B cell (primary cell): ENCODE results near the gene LDB3. TPM values are rescaled to one million over a fixed set of nuclear protein-coding genes. Genes with fewer than 3 reads are reported as not detected.
"Not testable (repeated sequence)": the region's sequence is repeated elsewhere in the genome, so short reads cannot be mapped to it uniquely, and the experiment has no call there.

ENCODE experiments used
- ATAC-seq: fragments of 200-7000 bp; cut with Tn5 transposase; one replicate; pipeline ENCODE4 v1.10.0; 2021; ENCODE audit warnings: low read depth, mild to moderate bottlenecking, moderate number of reproducible peaks, moderate library complexity
- CTCF ChIA-PET: fragments of 350-600 bp; sonication (Branson Sonifier 250); formaldehyde crosslinking; loops from one replicate; lab custom pipeline; 2021; ENCODE audit warnings: antibody characterized with exemption, inconsistent platforms; lab: Charles Lee
- POLR2A ChIA-PET: fragments of 350-600 bp; sonication (Branson Sonifier 250); formaldehyde crosslinking; loops from one replicate; lab custom pipeline; 2021; ENCODE audit warnings: antibody characterized with exemption; lab: Charles Lee
- DNase-seq: peaks from one replicate; pipeline ENCODE4 v3.0.0; 2013
- H2AFZ ChIP-seq: 2 replicates; pipeline ENCODE4 v1.6.1; 2012; ENCODE audit warnings: mild to moderate bottlenecking, low read depth, low read length; ENCODE audit not compliant: insufficient read depth, poor library complexity, severe bottlenecking
- H3K27ac ChIP-seq, 2 donors: 1 replicate in 1 of 2; 2 replicates in 1 of 2; pipeline ENCODE4 v1.5.1; 2012 to 2013; ENCODE audit warnings: low read length in 2 of 2, mild to moderate bottlenecking in 2 of 2, moderate library complexity in 1 of 2
- H3K27me3 ChIP-seq, 4 experiments: fragments of 200-600 bp in 1 of 4; sonication (generic) in 1 of 4; replicated peaks in 1 of 4; 1 replicate in 2 of 4; 2 replicates in 2 of 4; pipeline versions ENCODE4 v1.6.1 to v1.7.0; 2013 to 2016; ENCODE audit warnings: low read length in 3 of 4, mild to moderate bottlenecking in 2 of 4, mixed read lengths in 1 of 4, moderate library complexity in 1 of 4; ENCODE audit not compliant: insufficient read depth in 4 of 4, control insufficient read depth in 3 of 4; ENCODE audit errors: control extremely low read depth in 1 of 4
- H3K36me3 ChIP-seq, 2 experiments: replicated peaks in 1 of 2; 1 replicate in 1 of 2; 2 replicates in 1 of 2; pipeline versions ENCODE4 v1.6.1 to v1.7.1; 2013; ENCODE audit warnings: low read length in 1 of 2; ENCODE audit not compliant: insufficient read depth in 2 of 2, control insufficient read depth in 1 of 2; ENCODE audit errors: control extremely low read depth in 1 of 2, extremely low read depth in 1 of 2
- H3K4me1 ChIP-seq, 2 donors: fragments of 200-600 bp in 1 of 2; sonication (generic) in 1 of 2; 1 replicate in 1 of 2; 2 replicates in 1 of 2; pipeline versions ENCODE4 v1.5.1 to v1.6.1; 2013 to 2017; ENCODE audit warnings: low read length in 2 of 2; ENCODE audit not compliant: control insufficient read depth in 2 of 2, insufficient read depth in 2 of 2
- H3K4me2 ChIP-seq: replicated peaks from 2 replicates; pipeline ENCODE3; 2012; ENCODE audit warnings: mild to moderate bottlenecking, low read depth, low read length; ENCODE audit not compliant: poor library complexity, severe bottlenecking
- H3K4me3 ChIP-seq, 5 experiments: fragments of 200-600 bp in 1 of 5; sonication (generic) in 1 of 5; 1 replicate in 3 of 5; 2 replicates in 2 of 5; pipeline versions ENCODE4 v1.5.1 to v1.7.0; 2011 to 2016; ENCODE audit warnings: low read length in 4 of 5, mild to moderate bottlenecking in 4 of 5, low read depth in 2 of 5, control low read depth in 1 of 5, moderate library complexity in 1 of 5; ENCODE audit not compliant: insufficient read depth in 1 of 5; ENCODE audit errors: control extremely low read depth in 1 of 5, extremely low read depth in 1 of 5
- H3K79me2 ChIP-seq: fragments of 200-600 bp; sonication (generic); one replicate; pipeline ENCODE4 v1.6.0; 2016; ENCODE audit warnings: low read length; ENCODE audit not compliant: control insufficient read depth, insufficient read depth
- H3K9ac ChIP-seq: fragments of 200-600 bp; sonication (generic); 2 replicates; pipeline ENCODE4 v1.6.1; 2017; ENCODE audit warnings: mild to moderate bottlenecking, low read length, moderate library complexity
- H3K9me3 ChIP-seq, 3 donors: one replicate each; pipeline versions ENCODE4 v1.6.1 to v1.7.1; 2013; ENCODE audit warnings: low read length in 2 of 3; ENCODE audit not compliant: control insufficient read depth in 2 of 3, insufficient read depth in 1 of 3; ENCODE audit errors: control extremely low read depth in 1 of 3
- H4K20me1 ChIP-seq: 2 replicates; pipeline ENCODE4 v1.6.0; 2012; ENCODE audit warnings: mild to moderate bottlenecking, low read length; ENCODE audit not compliant: insufficient read depth, control insufficient read depth, poor library complexity, severe bottlenecking
- H3K27ac Mint-ChIP-seq: one replicate; pipeline ENCODE4 v1.8.0; 2021; ENCODE audit warnings: mixed read lengths
- H3K27me3 Mint-ChIP-seq: one replicate; pipeline ENCODE4 v1.8.0; 2021; ENCODE audit warnings: mixed read lengths
- H3K4me1 Mint-ChIP-seq: one replicate; pipeline ENCODE4 v1.8.0; 2021; ENCODE audit warnings: mixed read lengths
- H3K4me3 Mint-ChIP-seq: one replicate; pipeline ENCODE4 v1.8.0; 2021; ENCODE audit warnings: mixed read lengths
- H3K9me3 Mint-ChIP-seq: one replicate; pipeline ENCODE4 v1.8.0; 2022; ENCODE audit warnings: mixed read lengths; ENCODE audit not compliant: insufficient read depth
- CTCF ChIP-seq: fragments of 200-600 bp; IDR thresholded peaks from one replicate; pipeline ENCODE4 v1.8.0; 2022; ENCODE audit warnings: antibody characterized with exemption, mild to moderate bottlenecking
- EZH2 ChIP-seq: IDR thresholded peaks from 2 replicates; pipeline ENCODE4 v1.6.1; 2012; ENCODE audit warnings: borderline replicate concordance, low read depth, mild to moderate bottlenecking, moderate library complexity, low read length; ENCODE audit not compliant: insufficient read depth, poor library complexity, severe bottlenecking
- WGBS: methylation state at CpG from one replicate; pipeline ENCODE4 v1.1.5; 2013; ENCODE audit warnings: missing lambda C conversion rate; ENCODE audit not compliant: insufficient coverage; 5-methylcytosine and 5-hydroxymethylcytosine counted together
- intact Hi-C: fragments of 100-400 bp; cut with micrococcal nuclease; formaldehyde crosslinking; loops from one replicate; pipeline ENCODE4 v1.10.0; 2022
- polyA plus RNA-seq: library from polyadenylated mRNA; depleted of rRNA; stranded (reverse); fragments of >200 nt; gene quantifications from 2 replicates; pipeline ENCODE4 v1.2.3, GENCODE V29; 2012
- total RNA-seq, 2 donors: library from RNA; stranded (reverse); fragments of 120-200 nt in 1 of 2; gene quantifications; 1 replicate in 1 of 2; 2 replicates in 1 of 2; pipeline versions ENCODE4 v1.2.3 to v1.2.4, GENCODE V29; 2013 to 2022

Gene LDB3
- total and polyA plus RNA-seq, 2 donors (not counting 1 experiment from before 2014, with no cell fraction given): 0.01 to 0.07 TPM

- intact Hi-C loops, H3K36me3 ChIP-seq, H3K9ac ChIP-seq, H3K27ac Mint-ChIP-seq, H4K20me1 ChIP-seq, H3K4me3 Mint-ChIP-seq, H3K27me3 ChIP-seq, ATAC-seq, H3K27ac ChIP-seq, H2AFZ ChIP-seq, H3K4me3 ChIP-seq, POLR2A ChIA-PET, H3K79me2 ChIP-seq, H3K4me1 ChIP-seq, DNase-seq, H3K27me3 Mint-ChIP-seq, H3K9me3 Mint-ChIP-seq, H3K4me2 ChIP-seq, H3K9me3 ChIP-seq: not testable (repeated sequence)
- CTCF ChIA-PET: interaction anchor here (0.6 to 0.7 kb wide), 2 partner anchors 13 to 700 kb away, joined by 3 read pairs; no protein-coding TSS in a partner anchor
- H3K4me1 Mint-ChIP-seq: peaks cover 13% of the 10 kb centered on the region
- no CpG with 5 or more reads among the region's 5 CpGs for WGBS
Measured at GRCh38 chr10:86645621-86646165, 22.6 kb upstream of the LDB3 start.

GRCh38 chr10:86646532-86646931, 21.8 kb upstream of the LDB3 start:
- ATAC-seq: no peak
- CTCF ChIA-PET: no interaction called here

More at GRCh38 chr10:86646532-86646931, 21.8 kb upstream of the LDB3 start:
- Mint-ChIP-seq H3K9me3 (no peaks in the 10 kb centered on the region), H3K27me3 (peaks cover 5% of the 10 kb centered on the region), H3K27ac (no peak overlapping the region), H3K4me1 (peaks cover 13% of the 10 kb centered on the region), H3K4me3 (no peak overlapping the region)
- 92% methylated on average over 2 of the region's 5 CpGs for WGBS
- Histone ChIP-seq H3K4me1 (peaks cover 0 to 7% of the 10 kb centered on the region in 2 donors), H4K20me1 (no peaks in the 10 kb centered on the region), H3K4me3 (no peak overlapping the region), H3K9ac (no peak overlapping the region), H3K27ac (no peak overlapping the region), H3K9me3 (peaks cover 0 to 4% (median 0%) of the 10 kb centered on the region in 3 donors), H3K4me2 (no peak overlapping the region), H3K36me3 (no peaks in the 10 kb centered on the region), H2AFZ (no peak overlapping the region), H3K79me2 (no peaks in the 10 kb centered on the region), H3K27me3 (no peaks in the 10 kb centered on the region)
- POLR2A ChIA-PET: no interaction called here
- TF ChIP-seq CTCF: no peak
- TF ChIP-seq EZH2: no peak
- intact Hi-C loops: no loop called here
- DNase-seq: no peak
